Measurements from ENCODE around the gene EPHB3.

Gene EPHB3

GRCh38 chr3:184594371-184595001, 32.9 kb downstream of the EPHB3 start:
- 83 to 85% methylated on average over 4 to 7 of the region's 12 CpGs for WGBS, 2 experiments (ENCODE audit: insufficient coverage in 2 of 2)
- Histone ChIP-seq H3K36me3 (ENCODE audit: control insufficient read depth, insufficient read depth, low read length) (no peaks in the 10 kb centered on the region), H3K27ac (ENCODE audit: low read depth, low read length, severe bottlenecking) (no peak overlapping the region)

GRCh38 chr3:184595726-184596125, 34.1 kb downstream of the EPHB3 start:
- Histone ChIP-seq H3K36me3 (ENCODE audit: control insufficient read depth, insufficient read depth, low read length) (no peaks in the 10 kb centered on the region), H3K4me1 (ENCODE audit: control insufficient read depth, insufficient read depth, low read length, poor library complexity, severe bottlenecking) (peaks cover 33% of the 10 kb centered on the region), H3K27ac (ENCODE audit: low read depth, low read length, severe bottlenecking) (no peak overlapping the region), H3K9me3 (ENCODE audit: control insufficient read depth, low read length) (no peaks in the 10 kb centered on the region), H3K4me3 (ENCODE audit: extremely low read depth, insufficient read depth, low read length, poor library complexity, severe bottlenecking) (no peak overlapping the region)
- 78 to 83% methylated on average over 6 to 8 of the region's 8 CpGs for WGBS, 2 experiments (ENCODE audit: insufficient coverage in 2 of 2)

More at GRCh38 chr3:184594371-184595001, 32.9 kb downstream of the EPHB3 start:
- Histone ChIP-seq H3K9me3 (ENCODE audit: control insufficient read depth, low read length) (no peaks in the 10 kb centered on the region), H3K4me1 (ENCODE audit: control insufficient read depth, insufficient read depth, low read length, poor library complexity, severe bottlenecking) (peaks cover 39% of the 10 kb centered on the region), H3K4me3 (ENCODE audit: extremely low read depth, insufficient read depth, low read length, poor library complexity, severe bottlenecking) (no peak overlapping the region)

- H3K36me3 ChIP-seq (ENCODE audit: control insufficient read depth, insufficient read depth, low read length), result no peaks in the 10 kb centered on the region
- no peak overlapping the region for H3K4me3 ChIP-seq (ENCODE audit: extremely low read depth, insufficient read depth, low read length, poor library complexity, severe bottlenecking)
- no peaks in the 10 kb centered on the region for H3K9me3 ChIP-seq (ENCODE audit: control insufficient read depth, low read length)
- peaks cover 33% of the 10 kb centered on the region for H3K4me1 ChIP-seq (ENCODE audit: control insufficient read depth, insufficient read depth, low read length, poor library complexity, severe bottlenecking)
- 86 to 93% methylated on average over 3 to 4 of the region's 5 CpGs for WGBS, 2 experiments (ENCODE audit: insufficient coverage in 2 of 2)
- no peak overlapping the region for H3K27ac ChIP-seq (ENCODE audit: low read depth, low read length, severe bottlenecking)
Measured at GRCh38 chr3:184596233-184596632, 34.6 kb downstream of the EPHB3 start.

- H3K27ac ChIP-seq (ENCODE audit: low read depth, low read length, severe bottlenecking), result no peak overlapping the region
- no peaks in the 10 kb centered on the region for H3K36me3 ChIP-seq (ENCODE audit: control insufficient read depth, insufficient read depth, low read length)
- 98 to 100% methylated on average over 4 to 6 of the region's 6 CpGs for WGBS, 2 experiments (ENCODE audit: insufficient coverage in 2 of 2)
- H3K9me3 ChIP-seq (ENCODE audit: control insufficient read depth, low read length), result no peaks in the 10 kb centered on the region
- H3K4me1 ChIP-seq (ENCODE audit: control insufficient read depth, insufficient read depth, low read length, poor library complexity, severe bottlenecking), result peaks cover 32% of the 10 kb centered on the region
- H3K4me3 ChIP-seq (ENCODE audit: extremely low read depth, insufficient read depth, low read length, poor library complexity, severe bottlenecking), result no peak overlapping the region
Measured at GRCh38 chr3:184596886-184597575, 35.4 kb downstream of the EPHB3 start.

GRCh38 chr3:184597829-184598573, 36.4 kb downstream of the EPHB3 start:
- 88 to 93% methylated on average over 20 of the region's 20 CpGs for WGBS, 2 experiments (ENCODE audit: insufficient coverage in 2 of 2)
- Histone ChIP-seq H3K36me3 (ENCODE audit: control insufficient read depth, insufficient read depth, low read length) (no peaks in the 10 kb centered on the region), H3K9me3 (ENCODE audit: control insufficient read depth, low read length) (no peaks in the 10 kb centered on the region), H3K4me3 (ENCODE audit: extremely low read depth, insufficient read depth, low read length, poor library complexity, severe bottlenecking) (no peak overlapping the region), H3K4me1 (ENCODE audit: control insufficient read depth, insufficient read depth, low read length, poor library complexity, severe bottlenecking) (peaks cover 31% of the 10 kb centered on the region), H3K27ac (ENCODE audit: low read depth, low read length, severe bottlenecking) (no peak overlapping the region)

GRCh38 chr3:184598574-184598927, 37.0 kb downstream of the EPHB3 start:
- no peak overlapping the region for H3K27ac ChIP-seq (ENCODE audit: low read depth, low read length, severe bottlenecking)
- H3K4me1 ChIP-seq (ENCODE audit: control insufficient read depth, insufficient read depth, low read length, poor library complexity, severe bottlenecking), result peaks cover 27% of the 10 kb centered on the region
- no peaks in the 10 kb centered on the region for H3K36me3 ChIP-seq (ENCODE audit: control insufficient read depth, insufficient read depth, low read length)
- WGBS, 2 experiments (ENCODE audit: insufficient coverage in 2 of 2), result 84 to 97% methylated on average over 6 to 7 of the region's 7 CpGs
- no peaks in the 10 kb centered on the region for H3K9me3 ChIP-seq (ENCODE audit: control insufficient read depth, low read length)
- H3K4me3 ChIP-seq (ENCODE audit: extremely low read depth, insufficient read depth, low read length, poor library complexity, severe bottlenecking), result no peak overlapping the region

- Histone ChIP-seq H3K4me1 (ENCODE audit: control insufficient read depth, insufficient read depth, low read length, poor library complexity, severe bottlenecking) (peaks cover 25% of the 10 kb centered on the region), H3K9me3 (ENCODE audit: control insufficient read depth, low read length) (no peaks in the 10 kb centered on the region), H3K36me3 (ENCODE audit: control insufficient read depth, insufficient read depth, low read length) (no peaks in the 10 kb centered on the region), H3K4me3 (ENCODE audit: extremely low read depth, insufficient read depth, low read length, poor library complexity, severe bottlenecking) (no peak overlapping the region), H3K27ac (ENCODE audit: low read depth, low read length, severe bottlenecking) (no peak overlapping the region)
- 100% methylated on average over 1 to 3 of the region's 3 CpGs for WGBS, 2 experiments (ENCODE audit: insufficient coverage in 2 of 2)
Measured at GRCh38 chr3:184599143-184599542, 37.6 kb downstream of the EPHB3 start.

GRCh38 chr3:184600685-184601377, 39.2 kb downstream of the EPHB3 start:
- Histone ChIP-seq H3K36me3 (ENCODE audit: control insufficient read depth, insufficient read depth, low read length) (no peaks in the 10 kb centered on the region), H3K4me1 (ENCODE audit: control insufficient read depth, insufficient read depth, low read length, poor library complexity, severe bottlenecking) (peaks cover 25% of the 10 kb centered on the region), H3K9me3 (ENCODE audit: control insufficient read depth, low read length) (no peaks in the 10 kb centered on the region), H3K4me3 (ENCODE audit: extremely low read depth, insufficient read depth, low read length, poor library complexity, severe bottlenecking) (no peak overlapping the region), H3K27ac (ENCODE audit: low read depth, low read length, severe bottlenecking) (no peak overlapping the region)
- WGBS, 2 experiments (ENCODE audit: insufficient coverage in 2 of 2), result 64 to 84% methylated on average over 4 to 6 of the region's 10 CpGs

GRCh38 chr3:184601576-184602371, 40.2 kb downstream of the EPHB3 start:
- Histone ChIP-seq H3K4me3 (ENCODE audit: extremely low read depth, insufficient read depth, low read length, poor library complexity, severe bottlenecking) (peak overlapping the region; percentile 19), H3K9me3 (ENCODE audit: control insufficient read depth, low read length) (no peaks in the 10 kb centered on the region), H3K36me3 (ENCODE audit: control insufficient read depth, insufficient read depth, low read length) (no peaks in the 10 kb centered on the region), H3K4me1 (ENCODE audit: control insufficient read depth, insufficient read depth, low read length, poor library complexity, severe bottlenecking) (peaks cover 25% of the 10 kb centered on the region), H3K27ac (ENCODE audit: low read depth, low read length, severe bottlenecking) (no peak overlapping the region)
- WGBS, 2 experiments (ENCODE audit: insufficient coverage in 2 of 2), result 3 to 4% methylated on average over 17 to 34 of the region's 63 CpGs

Data from mesodermal cell (in vitro differentiated cells).